BLaER1 treated with 17β-estradiol and CSF1 and Interleukin-3, amounts not matched to agents 10 nM and 100 nM (cell line): ENCODE results near the gene MPPED2.

Experiments
- H3K27ac ChIP-seq, 11 experiments: shearing (Covaris generic); formaldehyde crosslinking; 2 replicates each; pipeline ENCODE4 v1.8.1; 2022
- H3K27me3 ChIP-seq, 11 experiments: shearing (Covaris generic); formaldehyde crosslinking; 2 replicates each; pipeline ENCODE4 v1.8.1; 2022
- H3K36me3 ChIP-seq, 11 experiments: shearing (Covaris generic); formaldehyde crosslinking; 2 replicates each; pipeline ENCODE4 v1.8.1; 2022
- H3K4me1 ChIP-seq, 10 experiments: shearing (Covaris generic); formaldehyde crosslinking; 2 replicates each; pipeline ENCODE4 v1.8.1; 2022
- H3K4me2 ChIP-seq, 11 experiments: shearing (Covaris generic); formaldehyde crosslinking; 2 replicates each; pipeline ENCODE4 v1.8.1; 2022
- H3K4me3 ChIP-seq, 10 experiments: shearing (Covaris generic); formaldehyde crosslinking; 2 replicates each; pipeline ENCODE4 v1.8.1; 2022
- H3K9ac ChIP-seq, 11 experiments: shearing (Covaris generic); formaldehyde crosslinking; 2 replicates each; pipeline ENCODE4 v1.8.1; 2022
- H3K9me3 ChIP-seq, 11 experiments: shearing (Covaris generic); formaldehyde crosslinking; replicated peaks in 1 of 11; 2 replicates each; pipeline ENCODE4 v1.8.1; 2022
- H4K20me1 ChIP-seq, 11 experiments: shearing (Covaris generic); formaldehyde crosslinking; 2 replicates each; pipeline ENCODE4 v1.8.1; 2022
- Cebpa-rat ChIP-seq, 11 experiments: shearing (Covaris generic); IDR thresholded peaks; 2 replicates each; pipeline ENCODE4 v1.8.1; 2022

Gene MPPED2

GRCh38 chr11:30489511-30489910 lies 96.6 kb downstream of the MPPED2 start:
- Histone ChIP-seq H3K4me3 (no peak overlapping the region), H3K4me1 (peaks cover 0 to 58% (median 2%) of the 10 kb centered on the region in 10 experiments; a peak in 10 of 20 replicates)

GRCh38 chr11:30489076-30489475 lies 97.1 kb downstream of the MPPED2 start:
- H3K4me3 ChIP-seq, result no peak overlapping the region
- peak overlapping the region in 4 of 11 experiments; percentile 13 to 66 (median 45); a peak in 5 of 22 replicates for H3K4me2 ChIP-seq
- H3K36me3 ChIP-seq, result peaks cover 0 to 8% (median 0%) of the 10 kb centered on the region in 11 experiments; a peak in 1 of 22 replicates
- no peaks in the 10 kb centered on the region for H3K9me3 ChIP-seq
- no peaks in the 10 kb centered on the region for H3K27me3 ChIP-seq
- peaks cover 0 to 60% (median 2%) of the 10 kb centered on the region in 10 experiments; a peak in 10 of 20 replicates for H3K4me1 ChIP-seq
- no peak overlapping the region for H3K9ac ChIP-seq
- H3K27ac ChIP-seq, result no peak overlapping the region
- H4K20me1 ChIP-seq, result no peaks in the 10 kb centered on the region
- TF ChIP-seq Cebpa-rat (IDR thresholded peaks at IDR 0.05), result no peak

More at GRCh38 chr11:30489511-30489910, 96.6 kb downstream of the MPPED2 start:
- H3K9ac ChIP-seq, result no peak overlapping the region
- no peak overlapping the region for H3K27ac ChIP-seq
- no peak for TF ChIP-seq Cebpa-rat (IDR thresholded peaks at IDR 0.05)
- peaks cover 0 to 11% (median 0%) of the 10 kb centered on the region in 11 experiments; a peak in 1 of 22 replicates for H3K36me3 ChIP-seq
- H3K4me2 ChIP-seq, result peak overlapping the region in 4 of 11 experiments; percentile 13 to 66 (median 45); a peak in 5 of 22 replicates
- H3K9me3 ChIP-seq, result no peaks in the 10 kb centered on the region
- no peaks in the 10 kb centered on the region for H3K27me3 ChIP-seq
- H4K20me1 ChIP-seq, result no peaks in the 10 kb centered on the region

GRCh38 chr11:30488304-30488998 lies 97.7 kb downstream of the MPPED2 start:
- no peaks in the 10 kb centered on the region for H3K9me3 ChIP-seq
- no peak overlapping the region for H3K27ac ChIP-seq
- peak overlapping the region in 2 of 11 experiments; percentile 61 to 66; a peak in 4 of 22 replicates for H3K4me2 ChIP-seq
- H3K4me3 ChIP-seq, result no peak overlapping the region
- no peaks in the 10 kb centered on the region for H4K20me1 ChIP-seq
- peaks cover 0 to 1% (median 0%) of the 10 kb centered on the region in 11 experiments; a peak in 1 of 22 replicates for H3K36me3 ChIP-seq
- H3K27me3 ChIP-seq, result no peaks in the 10 kb centered on the region
- peaks cover 0 to 66% (median 2%) of the 10 kb centered on the region in 10 experiments; a peak in 10 of 20 replicates for H3K4me1 ChIP-seq
- no peak for TF ChIP-seq Cebpa-rat (IDR thresholded peaks at IDR 0.05)
- H3K9ac ChIP-seq, result no peak overlapping the region

GRCh38 chr11:30487200-30487898 lies 98.8 kb downstream of the MPPED2 start:
- peak overlapping the region in 5 of 11 experiments; percentile 13 to 66 (median 42); a peak in 9 of 22 replicates for H3K4me2 ChIP-seq
- no peak overlapping the region for H3K4me3 ChIP-seq
- H3K4me1 ChIP-seq, result peaks cover 0 to 77% (median 5%) of the 10 kb centered on the region in 10 experiments; a peak in 11 of 20 replicates
- TF ChIP-seq Cebpa-rat (IDR thresholded peaks at IDR 0.05), result peak in 1 of 11 experiments; percentile 38; a peak in 1 of 22 replicates
- H3K27me3 ChIP-seq, result no peaks in the 10 kb centered on the region
- no peak overlapping the region for H3K9ac ChIP-seq
- peak overlapping the region in 5 of 11 experiments; percentile 15 to 47 (median 30); a peak in 8 of 22 replicates for H3K27ac ChIP-seq
- no peaks in the 10 kb centered on the region for H3K9me3 ChIP-seq
- no peaks in the 10 kb centered on the region for H4K20me1 ChIP-seq
- no peaks in the 10 kb centered on the region for H3K36me3 ChIP-seq

- Histone ChIP-seq H3K27ac (no peak overlapping the region), H3K27me3 (no peaks in the 10 kb centered on the region), H3K4me2 (0 out of 22 replicates have a peak overlapping the region, but pooled peaks of 1 of the 11 experiments have one; percentile 12), H4K20me1 (no peaks in the 10 kb centered on the region), H3K4me1 (peaks cover 0 to 73% (median 5%) of the 10 kb centered on the region in 10 experiments; a peak in 11 of 20 replicates), H3K36me3 (no peaks in the 10 kb centered on the region), H3K9me3 (no peaks in the 10 kb centered on the region), H3K9ac (no peak overlapping the region), H3K4me3 (no peak overlapping the region)
- TF ChIP-seq Cebpa-rat (IDR thresholded peaks at IDR 0.05), result no peak
These were observed 100.4 kb downstream of the MPPED2 start for GRCh38 chr11:30485756-30486155.

GRCh38 chr11:30485222-30485621 lies 100.9 kb downstream of the MPPED2 start:
- Histone ChIP-seq H3K27ac (no peak overlapping the region), H3K9me3 (no peaks in the 10 kb centered on the region), H4K20me1 (no peaks in the 10 kb centered on the region), H3K4me2 (0 out of 22 replicates have a peak overlapping the region, but pooled peaks of 1 of the 11 experiments have one; percentile 12), H3K4me3 (no peak overlapping the region), H3K9ac (no peak overlapping the region), H3K4me1 (peaks cover 0 to 68% (median 5%) of the 10 kb centered on the region in 10 experiments; a peak in 11 of 20 replicates), H3K27me3 (no peaks in the 10 kb centered on the region), H3K36me3 (no peaks in the 10 kb centered on the region)
- TF ChIP-seq Cebpa-rat (IDR thresholded peaks at IDR 0.05), result no peak

GRCh38 chr11:30483056-30483455 lies 103.1 kb downstream of the MPPED2 start:
- Histone ChIP-seq H3K36me3 (no peaks in the 10 kb centered on the region), H3K27ac (peak overlapping the region in 5 of 11 experiments; percentile 24 to 53 (median 38); a peak in 8 of 22 replicates), H3K9ac (peak overlapping the region in 1 of 11 experiments; percentile 2; a peak in 1 of 22 replicates), H3K4me1 (peaks cover 0 to 46% (median 5%) of the 10 kb centered on the region in 10 experiments; a peak in 10 of 20 replicates), H4K20me1 (no peaks in the 10 kb centered on the region), H3K4me3 (no peak overlapping the region), H3K9me3 (no peaks in the 10 kb centered on the region), H3K27me3 (no peaks in the 10 kb centered on the region), H3K4me2 (peak overlapping the region in 7 of 11 experiments; percentile 2 to 62 (median 46); a peak in 9 of 22 replicates)
- no peak for TF ChIP-seq Cebpa-rat (IDR thresholded peaks at IDR 0.05)

- Histone ChIP-seq H3K4me3 (no peak overlapping the region), H3K36me3 (no peaks in the 10 kb centered on the region), H4K20me1 (no peaks in the 10 kb centered on the region), H3K27me3 (no peaks in the 10 kb centered on the region), H3K4me1 (peaks cover 0 to 33% (median 4%) of the 10 kb centered on the region in 10 experiments; a peak in 9 of 20 replicates), H3K27ac (no peak overlapping the region), H3K9me3 (no peaks in the 10 kb centered on the region), H3K4me2 (no peak overlapping the region), H3K9ac (no peak overlapping the region)
- no peak for TF ChIP-seq Cebpa-rat (IDR thresholded peaks at IDR 0.05)
These were observed 104.4 kb downstream of the MPPED2 start for GRCh38 chr11:30481796-30482195.

- Histone ChIP-seq H3K4me3 (no peak overlapping the region), H3K36me3 (no peaks in the 10 kb centered on the region), H3K4me2 (no peak overlapping the region), H3K27me3 (no peaks in the 10 kb centered on the region), H4K20me1 (no peaks in the 10 kb centered on the region), H3K9ac (no peak overlapping the region), H3K27ac (no peak overlapping the region), H3K4me1 (peaks cover 0 to 29% (median 3%) of the 10 kb centered on the region in 10 experiments; a peak in 8 of 20 replicates), H3K9me3 (no peaks in the 10 kb centered on the region)
- TF ChIP-seq Cebpa-rat (IDR thresholded peaks at IDR 0.05), result no peak
These were observed 104.8 kb downstream of the MPPED2 start for GRCh38 chr11:30481330-30481729.
